T-helper 1 cell treated with Interleukin-12 subunit alpha and Interleukin-12 subunit beta and Interleukin-4 antibody, amounts not matched to agents 30 ng/mL and 1 ng/mL, for 36 hours (primary cell): ENCODE measurements around the gene PSMD5. TPM values are rescaled to one million over a fixed set of nuclear protein-coding genes. Genes with fewer than 3 reads are reported as not detected.

Source experiments
- intact Hi-C: fragments of 100-400 bp; cut with micrococcal nuclease; formaldehyde crosslinking; loops from one replicate; pipeline ENCODE4 v1.15.1; 2024
- total RNA-seq: library from RNA; stranded (reverse); gene quantifications from 2 replicates; pipeline ENCODE4 v1.2.3, GENCODE V29; 2022

The PSMD5 gene
- 53.3 and 54.0 TPM in 2 replicates for total RNA-seq

DNA sequence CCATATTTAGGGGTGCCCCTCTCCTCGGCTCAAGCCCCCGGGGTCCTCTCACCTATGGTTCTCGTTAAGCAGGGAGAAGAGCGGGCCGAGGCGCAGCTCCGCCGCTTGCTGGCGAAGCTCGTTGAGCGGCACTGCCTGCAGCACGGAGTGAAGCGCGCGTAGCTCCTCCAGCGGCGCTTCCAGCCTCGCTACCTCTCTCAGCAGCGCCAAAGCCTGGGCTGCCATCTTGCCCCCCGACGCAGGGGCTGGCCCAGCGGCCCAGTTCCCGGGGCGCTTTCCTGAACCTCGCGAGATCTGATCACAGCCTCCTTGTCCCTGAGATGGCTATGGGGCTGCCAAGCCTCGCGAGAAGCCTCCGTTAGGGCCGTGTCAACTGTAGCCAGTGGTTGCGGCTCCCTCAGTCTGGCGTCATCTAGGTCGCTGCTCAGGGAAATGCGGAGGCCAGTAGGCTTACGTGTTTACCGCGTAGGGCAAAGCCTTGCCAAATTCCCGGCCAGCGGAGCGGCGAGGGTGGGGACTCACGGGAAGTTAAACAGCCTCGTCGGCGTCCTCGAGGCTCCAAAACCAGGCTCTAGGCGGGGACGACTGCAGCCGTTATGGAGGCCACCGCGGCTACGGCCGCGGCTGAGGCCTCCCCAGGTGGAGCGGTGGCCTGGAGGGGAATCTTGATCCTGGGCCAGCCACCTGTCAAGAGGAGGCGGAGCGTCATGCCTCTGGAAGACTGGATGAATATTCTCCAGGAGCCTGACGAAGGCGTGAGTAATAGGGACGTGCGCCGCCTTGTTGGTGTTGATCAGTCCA is at the start of gene PSMD5:
PSMD5 (minus strand) TSS at position 238 of the 801 bp plus-strand sequence; CDS start at position 225, 13 bp downstream.
- intact Hi-C loops = loop anchor here (1.0 to 2.0 kb wide), 10 partner anchors 25 to 358 kb away; partner anchors contain the start of genes CDK5RAP2, CNTRL, FBXW2 and MEGF9

GRCh38 chr9:120891884-120892747 is 49.4 kb upstream of the PSMD5 start:
- intact Hi-C loops = loop anchor here (1.0 kb wide), 9 partner anchors 12 to 99 kb away; partner anchors contain the start of genes FBXW2, PSMD5 and TRAF1

GRCh38 chr9:120891245-120891883 is 48.6 kb upstream of the PSMD5 start:
- intact Hi-C loops = loop anchor here (1.0 kb wide), 1 partner anchor 40 kb away; no protein-coding TSS in a partner anchor

DNA sequence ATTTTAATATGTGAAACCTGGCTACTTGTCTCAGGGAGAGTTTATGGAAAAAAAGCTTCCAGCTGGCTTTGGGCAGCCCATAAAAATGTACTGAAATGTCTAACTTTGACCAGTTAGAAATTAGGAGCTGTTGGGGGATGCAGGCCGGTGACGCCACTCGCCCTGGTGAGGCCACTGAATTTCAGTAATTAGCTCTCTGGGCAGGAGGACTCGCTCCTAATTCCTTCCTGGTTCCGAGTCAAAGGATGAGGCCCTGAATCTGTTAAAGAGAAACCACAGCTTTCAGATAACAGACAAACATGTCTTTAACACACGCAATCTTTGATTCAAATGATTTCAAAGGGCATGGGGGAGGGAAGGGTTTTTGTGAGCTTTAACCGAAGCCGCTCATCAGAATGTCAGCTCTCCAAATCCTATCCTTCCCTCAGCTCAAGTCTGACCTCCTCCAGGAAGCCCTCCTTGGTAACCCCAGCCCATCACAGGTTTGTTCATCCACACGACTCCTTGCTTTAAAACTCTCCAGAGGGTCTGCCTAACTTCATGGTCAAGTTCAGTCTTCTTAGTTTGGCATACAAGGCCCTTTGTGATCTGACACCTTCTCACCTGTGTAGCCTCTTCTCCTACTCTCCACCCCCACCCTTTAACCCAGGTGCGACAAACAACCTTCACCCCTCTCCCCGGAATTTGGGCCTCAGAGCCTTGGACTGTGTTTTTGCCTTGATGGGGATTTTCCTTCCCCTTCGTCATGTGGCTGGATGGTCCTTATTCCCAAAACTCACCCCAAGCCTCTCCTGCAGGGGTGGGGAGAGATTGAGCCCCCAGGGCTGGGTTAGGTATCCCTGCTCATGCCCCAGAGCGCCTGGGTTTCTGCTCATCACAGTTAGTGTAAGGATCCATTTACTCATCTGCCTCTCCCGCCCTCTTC is 47.9 kb upstream of the PSMD5 start:
- intact Hi-C loops = loop anchor here (1.0 kb wide), 1 partner anchor 41 kb away; no protein-coding TSS in a partner anchor

- intact Hi-C loops = no loop called here
Observed at GRCh38 chr9:120889606-120890271, 47.0 kb upstream of the PSMD5 start.

DNA sequence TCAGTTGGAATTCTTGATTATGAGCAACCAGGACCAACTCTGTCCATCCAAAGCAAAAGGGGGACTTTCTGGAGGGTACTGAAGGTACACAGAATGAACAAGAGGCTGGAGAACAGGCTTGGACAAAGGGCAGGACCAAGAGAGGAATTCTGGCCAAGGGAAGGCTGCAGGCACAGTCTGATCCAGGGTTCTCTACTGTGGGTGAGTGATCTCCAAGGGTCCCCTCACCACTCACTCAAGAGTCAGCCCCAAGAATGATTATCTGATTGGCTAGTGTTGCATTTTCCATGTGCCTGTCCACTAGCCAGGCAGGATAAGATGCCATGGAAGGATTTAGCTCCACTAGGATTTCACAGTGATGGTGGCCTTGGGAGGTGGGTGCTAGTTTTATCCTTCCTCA is 45.9 kb upstream of the PSMD5 start:
- intact Hi-C loops = no loop called here

- intact Hi-C loops = no loop called here
Observed at GRCh38 chr9:120886490-120886967, 43.8 kb upstream of the PSMD5 start.

- intact Hi-C loops = no loop called here
Observed at GRCh38 chr9:120885958-120886357, 43.2 kb upstream of the PSMD5 start.

GRCh38 chr9:120885457-120885856 is 42.7 kb upstream of the PSMD5 start:
- intact Hi-C loops = no loop called here

- intact Hi-C loops = no loop called here
Observed at GRCh38 chr9:120883608-120883996, 40.9 kb upstream of the PSMD5 start.

GRCh38 chr9:120882935-120883607 is 40.3 kb upstream of the PSMD5 start:
- intact Hi-C loops = no loop called here

- intact Hi-C loops = no loop called here
Observed at GRCh38 chr9:120879446-120879845, 36.7 kb upstream of the PSMD5 start.

GRCh38 chr9:120878188-120879130 is 35.7 kb upstream of the PSMD5 start:
- intact Hi-C loops = no loop called here

- intact Hi-C loops = loop anchor here (1.0 to 2.0 kb wide), 2 partner anchors 34 to 323 kb away; partner anchors contain the start of gene RAB14
Observed at GRCh38 chr9:120877276-120878034, 34.7 kb upstream of the PSMD5 start.

DNA sequence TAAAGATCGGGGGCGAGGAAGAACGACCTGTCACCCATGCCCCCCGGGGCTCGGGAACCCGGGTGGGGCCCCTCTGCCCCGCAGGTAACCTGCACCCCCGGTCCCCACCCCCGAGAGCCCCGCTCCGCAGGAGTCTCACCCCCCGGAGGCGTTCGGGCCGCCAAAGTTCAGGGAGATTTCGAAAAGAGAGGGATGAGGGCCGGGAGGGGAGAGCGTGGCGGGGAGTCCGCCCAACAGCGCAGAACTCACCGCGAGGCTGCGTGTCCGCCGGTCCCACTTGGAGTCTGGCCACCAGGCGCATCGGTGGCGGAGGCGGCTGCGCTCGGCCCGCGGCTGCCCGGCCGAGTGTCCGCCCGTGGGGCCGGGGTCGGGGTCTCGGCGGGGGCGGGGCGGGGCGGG is 34.1 kb upstream of the PSMD5 start, which contains the start of gene PHF19:
PHF19 (minus strand) TSS at position 347 of the 399 bp plus-strand sequence. CDS start 2,447 bp downstream, outside the sequence.
- intact Hi-C loops = loop anchor here (1.0 to 2.0 kb wide), 7 partner anchors 9 to 324 kb away; partner anchors contain the start of genes RAB14 and TRAF1

DNA sequence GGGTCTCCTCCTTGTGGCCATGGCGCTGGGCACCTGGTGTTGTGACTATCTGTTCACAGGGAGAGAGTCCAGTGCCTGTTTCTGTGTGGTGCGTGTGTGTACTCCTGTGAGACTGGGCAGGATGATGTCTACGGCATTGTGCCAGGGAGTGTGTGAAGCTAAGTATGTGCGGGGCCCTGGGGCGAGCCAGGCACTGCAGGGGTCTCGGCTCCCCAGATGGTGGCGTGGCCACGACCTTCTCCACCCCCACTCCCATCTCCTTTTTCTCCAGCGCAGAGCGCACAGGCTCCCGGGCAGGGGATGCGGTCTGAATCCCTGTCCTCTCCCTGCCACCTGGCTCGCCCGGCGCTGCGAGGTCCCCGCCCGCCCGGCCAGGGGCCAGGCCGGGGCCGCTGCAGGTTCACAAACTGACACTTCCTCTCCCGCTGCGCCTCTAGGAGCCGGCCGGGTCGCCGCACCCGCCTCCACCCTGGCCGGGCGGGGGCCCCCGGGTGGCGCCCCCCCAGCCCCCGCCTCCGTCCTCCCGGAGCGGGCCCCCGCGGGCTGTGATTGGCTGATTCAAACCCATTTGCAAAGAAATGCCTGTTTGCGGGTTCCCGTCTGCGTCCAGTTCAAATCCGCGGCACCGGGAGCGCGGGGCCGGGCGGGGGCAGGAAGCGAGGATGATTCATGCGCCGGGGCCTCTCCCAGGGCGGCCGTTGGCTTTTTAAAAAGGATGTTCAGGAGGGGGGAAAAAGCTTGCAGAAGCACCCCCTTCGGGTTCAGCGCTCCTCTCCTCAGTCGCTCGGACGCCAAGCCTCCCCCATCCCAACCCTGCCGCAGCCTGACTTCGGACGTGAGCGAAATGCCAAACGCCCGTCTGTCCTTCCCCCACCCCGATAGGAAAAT is 33.5 kb upstream of the PSMD5 start:
- intact Hi-C loops = loop anchor here (1.0 to 2.0 kb wide), 6 partner anchors 8 to 325 kb away; partner anchors contain the start of genes RAB14 and TRAF1
